GM12878 (cell line): ENCODE measurements around the gene YY1.

Experiments
- CEBPB ChIP-seq, 2 experiments: fragments of 150-350 bp in 1 of 2; IDR thresholded peaks; 2 replicates each; pipeline ENCODE4 v1.6.1; 2012 to 2014; ENCODE audit warnings: low read depth in 2 of 2, low read length in 2 of 2, borderline replicate concordance in 1 of 2, inconsistent platforms in 1 of 2
- CTCF ChIP-seq, 3 experiments: IDR thresholded peaks in 2 of 3; conservative IDR thresholded peaks in 1 of 3; 2 replicates each; pipeline ENCODE4 v1.5.1; 2011; ENCODE audit warnings: low read depth in 3 of 3, low read length in 3 of 3, mild to moderate bottlenecking in 3 of 3, control low read depth in 2 of 3, moderate library complexity in 2 of 3, inconsistent platforms in 1 of 3, mixed read lengths in 1 of 3; ENCODE audit not compliant: control insufficient read depth in 2 of 3, insufficient read depth in 1 of 3; ENCODE audit errors: extremely low read depth in 1 of 3
- RAD21 ChIP-seq: IDR thresholded peaks from 2 replicates; pipeline ENCODE4 v1.6.1; 2011; ENCODE audit warnings: mild to moderate bottlenecking, low read depth, low read length, moderate library complexity; ENCODE audit not compliant: insufficient read depth
- SKIL ChIP-seq: fragments of 450-650 bp; IDR thresholded peaks from 2 replicates; pipeline ENCODE4 v1.6.1; 2017; ENCODE audit warnings: mild to moderate bottlenecking, low read depth, inconsistent platforms; ENCODE audit not compliant: poor library complexity, severe bottlenecking
- TBL1XR1 ChIP-seq: IDR thresholded peaks from 2 replicates; pipeline ENCODE4 v1.6.1; 2012; ENCODE audit warnings: low read depth, low read length, improper control_type of control experiment

- TF ChIP-seq CTCF (IDR thresholded peaks at IDR 0.05 in 2 of 3, conservative IDR thresholded peaks at IDR 0.05 in 1 of 3; ENCODE audit: control insufficient read depth in 2 of 3, extremely low read depth in 1 of 3, insufficient read depth in 1 of 3, low read depth in 3 of 3, low read length in 3 of 3) (no peak), RAD21 (no peak), SKIL (no peak), CEBPB (IDR thresholded peaks at IDR 0.05; ENCODE audit: borderline replicate concordance in 1 of 2, low read depth in 2 of 2, low read length in 2 of 2) (no peak), TBL1XR1 (no peak)
These were observed 57.2 kb downstream of the YY1 start for GRCh38 chr14:100296106-100296651.
